H1 (cell line): Measurements from ENCODE around the gene SLC6A6. TPM values are rescaled to one million over a fixed set of nuclear protein-coding genes. Genes with fewer than 3 reads are reported as not detected.

Experiments
- CTCF ChIA-PET: fragments of 300-600 bp; sonication (Branson Sonifier 250); formaldehyde crosslinking; loops from one replicate; lab custom pipeline; 2021; ENCODE audit not compliant: partially characterized antibody; lab: Charles Lee
- POLR2A ChIA-PET: fragments of 300-600 bp; sonication (Branson Sonifier 250); formaldehyde crosslinking; loops from one replicate; lab custom pipeline; 2021; ENCODE audit warnings: inconsistent platforms; ENCODE audit not compliant: partially characterized antibody; lab: Charles Lee
- DNase-seq, 2 experiments: peaks; one replicate each; pipeline versions ENCODE4 v3.0.0 to v3.0.0-alpha.2; 2010 to 2022; ENCODE audit warnings: low spot score in 2 of 2, low read depth in 1 of 2, mixed read lengths in 1 of 2
- FAIRE-seq: peaks from 2 replicates; lab custom pipeline; 2011; peaks lifted over from hg19 to GRCh38; lab: Jason Lieb, UNC
- H2AFZ ChIP-seq: 2 replicates; pipeline ENCODE4 v1.8.1; 2012; ENCODE audit warnings: low read length, inconsistent platforms
- H2AK5ac ChIP-seq: 2 replicates; pipeline ENCODE4 v1.6.1; 2013; ENCODE audit warnings: low read depth, low read length
- H2BK120ac ChIP-seq: replicated peaks from 2 replicates; pipeline ENCODE3; 2013; ENCODE audit warnings: low read depth, low read length, inconsistent platforms
- H2BK12ac ChIP-seq: 2 replicates; pipeline ENCODE4 v1.6.1; 2013; ENCODE audit warnings: low read depth, low read length
- H2BK15ac ChIP-seq: 2 replicates; pipeline ENCODE4 v1.6.1; 2013; ENCODE audit warnings: low read length
- H2BK20ac ChIP-seq: 2 replicates; pipeline ENCODE4 v1.6.1; 2013; ENCODE audit warnings: low read length
- H2BK5ac ChIP-seq: 2 replicates; pipeline ENCODE4 v1.6.1; 2013; ENCODE audit warnings: low read depth, low read length
- H3K14ac ChIP-seq: 2 replicates; pipeline ENCODE4 v1.6.1; 2013; ENCODE audit warnings: inconsistent platforms; ENCODE audit not compliant: insufficient read length
- H3K18ac ChIP-seq: 2 replicates; pipeline ENCODE4 v1.6.1; 2013; ENCODE audit warnings: low read length; ENCODE audit errors: extremely low read depth
- H3K23ac ChIP-seq: 2 replicates; pipeline ENCODE4 v1.6.1; 2013; ENCODE audit warnings: inconsistent platforms; ENCODE audit not compliant: insufficient read length
- H3K23me2 ChIP-seq: 2 replicates; pipeline ENCODE4 v1.6.1; 2013; ENCODE audit warnings: low read depth, low read length
- H3K27ac ChIP-seq: 2 replicates; pipeline ENCODE4 v1.6.1; 2011; ENCODE audit warnings: low read depth, low read length, inconsistent platforms
- H3K27me3 ChIP-seq, 4 experiments: replicated peaks in 1 of 4; 1 replicate in 1 of 4; 2 replicates in 3 of 4; pipeline versions ENCODE4 v1.6.1 to v1.8.1; 2011 to 2013; ENCODE audit warnings: low read length in 3 of 4, mild to moderate bottlenecking in 3 of 4, inconsistent platforms in 2 of 4, mixed read lengths in 2 of 4, moderate library complexity in 1 of 4; ENCODE audit not compliant: control insufficient read depth in 3 of 4, insufficient read depth in 3 of 4; ENCODE audit errors: extremely low read depth in 1 of 4
- H3K36me3 ChIP-seq, 4 experiments: 2 replicates each; pipeline versions ENCODE4 v1.6.1 to v1.8.1; 2011 to 2013; ENCODE audit warnings: mild to moderate bottlenecking in 4 of 4, low read length in 3 of 4, moderate library complexity in 2 of 4, control low read depth in 1 of 4, inconsistent platforms in 1 of 4; ENCODE audit not compliant: insufficient read depth in 4 of 4, control insufficient read depth in 2 of 4
- H3K4ac ChIP-seq: replicated peaks from 2 replicates; pipeline ENCODE3; 2013; ENCODE audit warnings: low read length, low read depth, mixed read lengths, inconsistent platforms; ENCODE audit not compliant: insufficient read length
- H3K4me1 ChIP-seq, 4 experiments: replicated peaks in 1 of 4; 1 replicate in 1 of 4; 2 replicates in 3 of 4; pipeline versions ENCODE4 v1.6.1 to v1.8.1; 2011 to 2013; ENCODE audit warnings: low read length in 3 of 4, inconsistent platforms in 2 of 4, mixed read lengths in 1 of 4; ENCODE audit not compliant: insufficient read depth in 4 of 4, control insufficient read depth in 3 of 4
- H3K4me2 ChIP-seq, 2 experiments: 2 replicates each; pipeline versions ENCODE4 v1.6.1 to v1.8.1; 2011 to 2013; ENCODE audit warnings: low read depth in 2 of 2, low read length in 2 of 2, control low read depth in 1 of 2, inconsistent platforms in 1 of 2, mild to moderate bottlenecking in 1 of 2; ENCODE audit not compliant: insufficient read depth in 1 of 2
- H3K4me3 ChIP-seq, 4 experiments: fragments of 200-600, 300-600 bp in 1 of 4; sonication (generic), shearing (Covaris generic), sonication (Bioruptor Twin) in 1 of 4; 2 replicates each; pipeline versions ENCODE4 v1.5.1 to v1.8.1; 2011 to 2016; ENCODE audit warnings: low read length in 4 of 4, low read depth in 3 of 4, control low read depth in 2 of 4, inconsistent platforms in 2 of 4, mild to moderate bottlenecking in 2 of 4, mixed read lengths in 1 of 4, moderate library complexity in 1 of 4; ENCODE audit not compliant: insufficient read depth in 2 of 4; ENCODE audit errors: extremely low read depth in 1 of 4
- H3K56ac ChIP-seq: replicated peaks from 2 replicates; pipeline ENCODE3; 2013; ENCODE audit warnings: low read depth, mild to moderate bottlenecking, mixed read lengths, low read length, inconsistent platforms; ENCODE audit not compliant: insufficient read length
- H3K79me1 ChIP-seq: 2 replicates; pipeline ENCODE4 v1.6.1; 2013; ENCODE audit warnings: low read depth, low read length, control low read depth
- H3K79me2 ChIP-seq, 2 experiments: 2 replicates each; pipeline versions ENCODE4 v1.6.1 to v1.8.1; 2012 to 2013; ENCODE audit warnings: low read length in 2 of 2, mild to moderate bottlenecking in 2 of 2, inconsistent platforms in 1 of 2; ENCODE audit not compliant: insufficient read depth in 2 of 2, control insufficient read depth in 1 of 2
- H3K9ac ChIP-seq, 4 experiments: replicated peaks in 1 of 4; 1 replicate in 1 of 4; 2 replicates in 3 of 4; pipeline versions ENCODE4 v1.6.1 to v1.8.1; 2011 to 2013; ENCODE audit warnings: low read depth in 3 of 4, low read length in 3 of 4, control low read depth in 2 of 4, mild to moderate bottlenecking in 2 of 4, moderate library complexity in 2 of 4, inconsistent platforms in 1 of 4; ENCODE audit errors: extremely low read depth in 1 of 4
- H3K9me3 ChIP-seq, 2 experiments: 2 replicates each; pipeline versions ENCODE4 v1.6.1 to v1.8.1; 2012 to 2013; ENCODE audit warnings: mild to moderate bottlenecking in 2 of 2, moderate library complexity in 2 of 2, control low read depth in 1 of 2, inconsistent platforms in 1 of 2, low read depth in 1 of 2, low read length in 1 of 2, mixed read lengths in 1 of 2; ENCODE audit not compliant: insufficient read depth in 2 of 2
- H4K20me1 ChIP-seq, 2 experiments: replicated peaks in 1 of 2; 2 replicates each; pipeline versions ENCODE3 to v1.8.1; 2011 to 2013; ENCODE audit warnings: inconsistent platforms in 2 of 2, low read length in 2 of 2, mild to moderate bottlenecking in 1 of 2; ENCODE audit not compliant: insufficient read depth in 2 of 2, control insufficient read depth in 1 of 2
- H4K5ac ChIP-seq: 2 replicates; pipeline ENCODE4 v1.6.1; 2013; ENCODE audit warnings: low read length, low read depth, mixed read lengths, inconsistent platforms; ENCODE audit not compliant: insufficient read length
- H4K8ac ChIP-seq: 2 replicates; pipeline ENCODE4 v1.8.0; 2013; ENCODE audit warnings: mild to moderate bottlenecking, moderate library complexity, low read length, inconsistent platforms; ENCODE audit not compliant: insufficient read depth; ENCODE audit errors: extremely low read depth
- H4K91ac ChIP-seq: replicated peaks from 2 replicates; pipeline ENCODE3; 2013; ENCODE audit warnings: low read length, mixed read lengths, inconsistent platforms; ENCODE audit not compliant: insufficient read length
- ATF3 ChIP-seq: IDR thresholded peaks from 2 replicates; pipeline ENCODE4 v1.6.1; 2011; ENCODE audit warnings: low read depth, mild to moderate bottlenecking, low read length; ENCODE audit not compliant: insufficient read depth
- CBX8 ChIP-seq: fragments of 300-800, 300-1000 bp; sonication (generic); IDR thresholded peaks from 2 replicates; pipeline ENCODE4 v1.7.1; 2016; ENCODE audit warnings: low read depth, low read length, borderline replicate concordance
- CTBP2 ChIP-seq: IDR thresholded peaks from 2 replicates; pipeline ENCODE4 v1.7.0; 2011; ENCODE audit warnings: borderline replicate concordance, mild to moderate bottlenecking, moderate library complexity, mixed read lengths, low read length; ENCODE audit not compliant: insufficient read depth, insufficient read length
- EP300 ChIP-seq, 2 experiments: IDR thresholded peaks; 1 replicate in 1 of 2; 2 replicates in 1 of 2; pipeline ENCODE4 v1.6.1; 2011 to 2012; ENCODE audit warnings: low read depth in 2 of 2, low read length in 2 of 2, mild to moderate bottlenecking in 2 of 2, borderline replicate concordance in 1 of 2, inconsistent platforms in 1 of 2, moderate library complexity in 1 of 2
- RAD21 ChIP-seq, 2 experiments: IDR thresholded peaks in 1 of 2; conservative IDR thresholded peaks in 1 of 2; 2 replicates each; pipeline ENCODE4 v1.6.1; 2011; ENCODE audit warnings: low read depth in 2 of 2, low read length in 2 of 2, improper control_type of control experiment in 1 of 2, inconsistent platforms in 1 of 2, mild to moderate bottlenecking in 1 of 2, moderate library complexity in 1 of 2
- SAP30 ChIP-seq: fragments of 300-600 bp; sonication (generic); IDR thresholded peaks from 2 replicates; pipeline ENCODE4 v1.7.1; 2012; ENCODE audit warnings: low read length, moderate library complexity, mild to moderate bottlenecking, inconsistent platforms; ENCODE audit not compliant: insufficient read depth, insufficient replicate concordance
- SUZ12 ChIP-seq: fragments of 200-600 bp; sonication (generic); IDR thresholded peaks from 2 replicates; pipeline ENCODE4 v1.6.1; 2012; ENCODE audit warnings: mild to moderate bottlenecking, inconsistent platforms, low read length, moderate library complexity, mixed read lengths
- TAF1 ChIP-seq: IDR thresholded peaks from 2 replicates; pipeline ENCODE4 v1.6.1; 2011; ENCODE audit warnings: mild to moderate bottlenecking, low read depth, low read length
- WGBS, 2 experiments: shearing (Covaris generic) in 1 of 2; methylation state at CpG; one replicate each; pipeline versions ENCODE4 v1.1.6 to v1.1.7; 2013 to 2015; ENCODE audit warnings: low lambda C conversion rate in 2 of 2, mixed read lengths in 2 of 2, inconsistent platforms in 1 of 2, low coverage in 1 of 2, missing lambda C conversion rate in 1 of 2; ENCODE audit not compliant: insufficient replicate concordance in 2 of 2, insufficient coverage in 1 of 2, insufficient read length in 1 of 2; ENCODE audit errors: extremely low coverage in 1 of 2, missing lambda C conversion rate in 1 of 2; 5-methylcytosine and 5-hydroxymethylcytosine counted together
- polyA plus RNA-seq, 7 experiments: library from polyadenylated mRNA; depleted of rRNA in 3 of 7; stranded (reverse) in 5 of 7; unstranded in 2 of 7; fragments of >200 nt in 5 of 7; fragments of 200-250 nt in 2 of 7; gene quantifications; 1 replicate in 5 of 7; 2 replicates in 1 of 7; 4 replicates in 1 of 7; pipeline versions ENCODE4 v1.2.1 to v1.2.3, GENCODE V29; 2011 to 2013; ENCODE audit warnings: missing spikeins in 2 of 7, mixed read lengths in 2 of 7
- total RNA-seq: library from RNA; stranded (reverse); fragmentation: NEBNext Ultra II Directional; extraction: Animal tissue kit (Norgen Biotek cat#: 25700); gene quantifications from 2 replicates; pipeline ENCODE4 v1.2.1, GENCODE V29; 2021

The SLC6A6 gene
- total and polyA plus RNA-seq, 2 of the 8 experiments (the other 6 are each of a cell fraction or from before 2014, with no cell fraction given) = 66.2 to 144 TPM

- no peaks in the 10 kb centered on the region for H3K79me2 ChIP-seq
- H3K9me3 ChIP-seq = no peaks in the 10 kb centered on the region
- ChIA-PET POLR2A (no interaction called here), CTCF (interaction anchor here (0.6 to 1.4 kb wide), 9 partner anchors 9 to 1748 kb away, joined by 3 to 6 read pairs (median 3); no protein-coding TSS in a partner anchor)
- H2AFZ ChIP-seq = no peak overlapping the region
- no peaks in the 10 kb centered on the region for H3K27me3 ChIP-seq
- no peak overlapping the region for H3K4ac ChIP-seq
- no peak overlapping the region for H2BK5ac ChIP-seq
- no peak overlapping the region for H2BK20ac ChIP-seq
- H4K91ac ChIP-seq = no peak overlapping the region
- no peak overlapping the region for H2BK12ac ChIP-seq
- DNase-seq = no peak
- H3K9ac ChIP-seq = no peak overlapping the region; a peak in 1 of 7 replicates
- no peaks in the 10 kb centered on the region for H3K23me2 ChIP-seq
- no peak overlapping the region for H3K14ac ChIP-seq
- peaks cover 0 to 11% of the 10 kb centered on the region in 2 experiments for H4K20me1 ChIP-seq
- no peak overlapping the region for H3K56ac ChIP-seq
- FAIRE-seq = no peak
- H2BK120ac ChIP-seq = no peak overlapping the region
- H3K36me3 ChIP-seq = peaks cover 31 to 78% (median 66%) of the 10 kb centered on the region in 4 experiments
- no peak overlapping the region for H3K4me3 ChIP-seq
- H3K79me1 ChIP-seq = no peaks in the 10 kb centered on the region; the same call in 1 of the 2 replicates
- WGBS, 2 experiments = 91% methylated on average over 13 of the region's 13 CpGs; no CpG with 5 or more reads in 1 of the 2 experiments
- H2BK15ac ChIP-seq = no peak overlapping the region
- H2AK5ac ChIP-seq = no peak overlapping the region
- no peak overlapping the region for H3K18ac ChIP-seq
- no peak overlapping the region for H3K4me2 ChIP-seq
- H3K4me1 ChIP-seq = peaks cover 0 to 4% (median 1%) of the 10 kb centered on the region in 4 experiments; a peak in 4 of 7 replicates
- H3K23ac ChIP-seq = no peak overlapping the region
- no peak overlapping the region for H3K27ac ChIP-seq
- TF ChIP-seq CBX8 (no peak), SUZ12 (no peak), CTBP2 (no peak), EP300 (IDR thresholded peaks at IDR 0.05; ENCODE audit: borderline replicate concordance in 1 of 2, low read depth in 2 of 2, low read length in 2 of 2) (no peak), SAP30 (no peak), RAD21 (IDR thresholded peaks at IDR 0.05 in 1 of 2, conservative IDR thresholded peaks at IDR 0.05 in 1 of 2; ENCODE audit: low read depth in 2 of 2, low read length in 2 of 2) (no peak), ATF3 (no peak), TAF1 (no peak)
- no peak overlapping the region for H4K5ac ChIP-seq
- H4K8ac ChIP-seq = no peak overlapping the region; the same call in 1 of the 2 replicates
Observed at GRCh38 chr3:14476583-14477265, 74.3 kb downstream of the SLC6A6 start.
